ENCODE measurements around the gene ADGRB3. TPM values are rescaled to one million over a fixed set of nuclear protein-coding genes. Genes with fewer than 3 reads are reported as not detected.

ADGRB3 gene
- total RNA-seq, 1 experiment from 2014 or later: 7.7 TPM

- Histone ChIP-seq H3K9me3 (ENCODE audit: low read depth, low read length, poor library complexity, severe bottlenecking) (no peaks in the 10 kb centered on the region), H3K4me1 (ENCODE audit: insufficient read depth, low read length, poor library complexity, severe bottlenecking) (peaks cover 48% of the 10 kb centered on the region), H3K27me3 (replicated peaks; ENCODE audit: insufficient read depth, low read depth, low read length, poor library complexity) (no peaks in the 10 kb centered on the region), H3K36me3 (ENCODE audit: insufficient read depth, low read length, poor library complexity, severe bottlenecking) (no peaks in the 10 kb centered on the region), H3K27ac (ENCODE audit: low read depth, low read length, poor library complexity, severe bottlenecking) (peak overlapping the region; percentile 21), H3K4me3 (ENCODE audit: low read depth, low read length, poor library complexity, severe bottlenecking) (no peak overlapping the region)
- no peak for TF ChIP-seq CTCF (conservative IDR thresholded peaks at IDR 0.05; ENCODE audit: low read depth, low read length)
- no peak for TF ChIP-seq EZH2 (IDR thresholded peaks at IDR 0.05; ENCODE audit: borderline replicate concordance, low read depth, low read length, poor library complexity, severe bottlenecking)
- no TSS peak for BruUV-seq (replicated peaks)
- ChIA-PET POLR2A (ENCODE audit: low non-redundant PET) (no interaction called here), CTCF (no interaction called here)
- DNase-seq (ENCODE audit: low spot score): no peak
- intact Hi-C loops (cut with micrococcal nuclease; ENCODE audit: unreplicated experiment): loop anchor here (10.0 kb wide), 1 partner anchor 522 kb away; no protein-coding TSS in a partner anchor
Measured at GRCh38 chr6:68873236-68873635, 238.2 kb downstream of the ADGRB3 start.

GRCh38 chr6:68874747-68875146 lies 239.7 kb downstream of the ADGRB3 start:
- Histone ChIP-seq H3K27ac (ENCODE audit: low read depth, low read length, poor library complexity, severe bottlenecking) (peak overlapping the region; percentile 69), H3K36me3 (ENCODE audit: insufficient read depth, low read length, poor library complexity, severe bottlenecking) (no peaks in the 10 kb centered on the region), H3K4me1 (ENCODE audit: insufficient read depth, low read length, poor library complexity, severe bottlenecking) (peaks cover 51% of the 10 kb centered on the region), H3K9me3 (ENCODE audit: low read depth, low read length, poor library complexity, severe bottlenecking) (no peaks in the 10 kb centered on the region), H3K27me3 (replicated peaks; ENCODE audit: insufficient read depth, low read depth, low read length, poor library complexity) (no peaks in the 10 kb centered on the region), H3K4me3 (ENCODE audit: low read depth, low read length, poor library complexity, severe bottlenecking) (no peak overlapping the region)
- ChIA-PET CTCF (no interaction called here), POLR2A (ENCODE audit: low non-redundant PET) (no interaction called here)
- DNase-seq (ENCODE audit: low spot score): peak; percentile 61
- no TSS peak for BruUV-seq (replicated peaks)
- intact Hi-C loops (cut with micrococcal nuclease; ENCODE audit: unreplicated experiment): loop anchor here (5.0 to 10.0 kb wide), 3 partner anchors 283 to 853 kb away; no protein-coding TSS in a partner anchor
- no peak for TF ChIP-seq CTCF (conservative IDR thresholded peaks at IDR 0.05; ENCODE audit: low read depth, low read length)
- no peak for TF ChIP-seq EZH2 (IDR thresholded peaks at IDR 0.05; ENCODE audit: borderline replicate concordance, low read depth, low read length, poor library complexity, severe bottlenecking)

GRCh38 chr6:68875403-68875802 lies 240.3 kb downstream of the ADGRB3 start:
- no peaks in the 10 kb centered on the region for H3K36me3 ChIP-seq (ENCODE audit: insufficient read depth, low read length, poor library complexity, severe bottlenecking)
- no peak for DNase-seq (ENCODE audit: low spot score)
- peak overlapping the region; percentile 14 for H3K27ac ChIP-seq (ENCODE audit: low read depth, low read length, poor library complexity, severe bottlenecking)
- no TSS peak for BruUV-seq (replicated peaks)
- ChIA-PET POLR2A (ENCODE audit: low non-redundant PET) (no interaction called here), CTCF (no interaction called here)
- no peaks in the 10 kb centered on the region for H3K9me3 ChIP-seq (ENCODE audit: low read depth, low read length, poor library complexity, severe bottlenecking)
- peaks cover 57% of the 10 kb centered on the region for H3K4me1 ChIP-seq (ENCODE audit: insufficient read depth, low read length, poor library complexity, severe bottlenecking)
- TF ChIP-seq CTCF (conservative IDR thresholded peaks at IDR 0.05; ENCODE audit: low read depth, low read length) (no peak), EZH2 (IDR thresholded peaks at IDR 0.05; ENCODE audit: borderline replicate concordance, low read depth, low read length, poor library complexity, severe bottlenecking) (no peak)
- intact Hi-C loops (cut with micrococcal nuclease; ENCODE audit: unreplicated experiment): loop anchor here (5.0 to 10.0 kb wide), 3 partner anchors 282 to 852 kb away; no protein-coding TSS in a partner anchor
- H3K4me3 ChIP-seq (ENCODE audit: low read depth, low read length, poor library complexity, severe bottlenecking): no peak overlapping the region
- H3K27me3 ChIP-seq (replicated peaks; ENCODE audit: insufficient read depth, low read depth, low read length, poor library complexity): no peaks in the 10 kb centered on the region

Data from A673 (cell line).